ENCODE measurements around the gene ETNK2. TPM values are rescaled to one million over a fixed set of nuclear protein-coding genes. Genes with fewer than 3 reads are reported as not detected.

Gene ETNK2
- total RNA-seq, 2 donors from 2014 or later = 0.84 to 1.6 TPM

DNA sequence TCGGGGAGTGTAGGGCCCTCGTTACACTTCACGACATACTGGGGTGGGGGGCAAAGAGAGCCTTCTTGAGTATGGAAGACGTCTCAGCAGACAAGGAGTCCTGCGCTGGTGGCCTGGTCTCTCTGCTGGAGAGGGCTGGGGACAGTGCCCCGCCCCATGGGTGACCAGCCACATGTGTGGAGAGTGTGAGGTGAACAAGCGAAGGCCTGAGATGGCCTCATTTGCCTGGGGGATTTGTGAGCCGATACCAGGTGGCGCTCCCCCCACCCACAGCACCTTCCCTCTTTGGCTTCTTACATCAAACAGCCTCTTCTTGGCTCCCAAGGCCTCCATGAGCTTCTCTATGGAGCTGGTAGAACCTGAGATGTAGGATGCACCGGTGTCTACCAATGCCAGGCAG, 4.0 kb upstream of the ETNK2 start:
- DNase-seq (ENCODE audit: low spot score in 2 of 2) (no peak), ATAC-seq (no peak)
- Mint-ChIP-seq H3K9me3 (no peaks in the 10 kb centered on the region), H3K36me3 (no peaks in the 10 kb centered on the region), H3K27ac (peak overlapping the region in 1 of 2 donors; percentile 66)

DNA sequence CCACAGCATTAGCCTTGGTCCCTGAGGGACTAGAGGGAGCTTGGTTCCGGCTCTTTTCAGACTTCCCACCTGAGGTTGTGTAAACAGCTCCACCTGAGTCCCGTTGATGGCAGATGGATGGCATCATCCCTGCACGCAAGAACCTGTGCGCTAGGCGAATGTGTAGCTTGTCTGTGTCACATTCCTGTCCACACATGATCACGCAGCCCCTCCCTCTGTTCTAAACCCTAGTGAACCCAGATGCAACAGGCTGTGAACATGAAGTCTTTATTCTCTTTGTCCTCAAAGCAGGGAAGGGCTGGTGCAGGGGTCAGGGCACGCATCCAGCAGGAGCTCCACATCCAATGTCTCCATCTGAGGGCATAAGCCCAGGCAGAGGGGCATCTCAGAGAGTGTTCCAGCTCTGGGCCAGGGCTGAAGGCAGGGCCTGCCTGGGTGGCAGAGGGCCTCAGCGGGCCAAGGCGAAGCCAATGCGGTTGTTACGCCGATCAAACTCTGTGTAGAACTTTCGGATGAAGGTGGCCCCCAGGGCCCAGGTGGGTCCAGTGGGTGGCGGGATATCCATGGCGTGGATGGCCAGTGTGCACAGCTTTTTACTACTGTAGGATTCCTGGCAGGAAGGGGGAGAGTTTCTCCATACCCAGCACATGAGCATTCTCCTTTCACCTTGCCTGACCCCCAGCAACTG, 2.9 kb upstream of the ETNK2 start:
- no peak for ATAC-seq
- H3K27ac Mint-ChIP-seq = no peak overlapping the region
- H3K9me3 Mint-ChIP-seq = no peaks in the 10 kb centered on the region
- no peak for DNase-seq (ENCODE audit: low spot score in 2 of 2)
- H3K36me3 Mint-ChIP-seq = no peaks in the 10 kb centered on the region

DNA sequence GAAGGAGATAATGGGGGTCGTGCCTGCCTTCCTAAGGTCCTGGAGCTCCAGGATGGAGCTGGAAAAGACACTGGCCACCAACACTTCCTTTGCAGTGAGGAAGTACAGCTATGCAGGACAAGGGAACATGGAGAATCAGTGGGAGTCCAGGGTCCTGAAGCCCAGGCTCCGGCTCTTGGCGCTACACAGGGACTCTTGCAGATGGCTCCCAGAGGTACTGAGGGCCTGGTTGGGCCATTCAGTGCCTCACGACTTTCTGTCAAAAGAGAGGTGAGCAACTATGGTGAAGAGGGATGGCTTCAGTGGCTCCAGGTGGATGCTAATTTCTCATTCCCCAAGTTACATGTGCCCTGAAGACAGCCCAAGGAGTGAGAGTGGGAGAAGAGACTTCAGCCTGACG, 1.8 kb upstream of the ETNK2 start:
- no peaks in the 10 kb centered on the region for H3K9me3 Mint-ChIP-seq
- DNase-seq (ENCODE audit: low spot score in 2 of 2) = no peak
- ATAC-seq = no peak
- H3K36me3 Mint-ChIP-seq = no peaks in the 10 kb centered on the region
- no peak overlapping the region for H3K27ac Mint-ChIP-seq

DNA sequence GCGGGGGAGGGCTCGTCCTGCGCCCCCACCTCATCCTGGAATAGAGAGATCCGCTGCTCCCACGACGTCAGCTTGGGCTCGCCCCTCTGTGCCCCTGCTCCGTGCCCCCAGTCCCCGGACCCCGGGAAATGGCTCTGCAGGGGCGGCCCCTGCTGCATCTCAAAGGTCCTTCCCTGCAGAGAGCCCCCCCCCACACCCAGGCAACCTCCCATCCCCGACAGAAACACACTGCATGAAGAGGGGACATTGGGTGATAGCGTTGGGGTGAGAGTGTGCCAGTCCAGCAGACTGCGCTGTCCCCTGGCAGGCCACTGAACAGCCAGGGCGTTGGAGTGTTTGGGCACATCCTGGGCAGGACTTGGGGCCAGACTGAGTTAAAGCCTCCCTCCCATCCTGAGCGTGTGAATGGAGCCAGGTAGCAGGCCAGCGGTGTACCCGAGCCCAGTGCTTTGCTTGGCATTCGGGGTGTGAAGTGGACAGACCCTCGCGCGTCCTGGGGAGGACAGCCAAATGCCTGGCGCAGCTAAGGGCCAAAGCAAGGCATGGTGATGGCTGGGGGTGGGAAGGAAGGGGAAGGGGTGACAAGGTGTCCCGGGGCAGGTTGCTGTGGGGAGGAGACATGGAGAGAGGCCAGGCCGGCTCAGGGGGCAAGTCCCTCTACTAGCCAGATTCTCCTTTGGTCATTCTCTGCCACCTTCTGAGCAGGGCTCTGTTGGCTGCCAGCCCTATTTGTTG, 633 bp upstream of the ETNK2 start:
- Mint-ChIP-seq H3K36me3 (no peaks in the 10 kb centered on the region), H3K9me3 (no peaks in the 10 kb centered on the region), H3K27ac (no peak overlapping the region)
- peak in 1 of 2 donors; percentile 15 for ATAC-seq
- DNase-seq (ENCODE audit: low spot score in 2 of 2) = no peak

DNA sequence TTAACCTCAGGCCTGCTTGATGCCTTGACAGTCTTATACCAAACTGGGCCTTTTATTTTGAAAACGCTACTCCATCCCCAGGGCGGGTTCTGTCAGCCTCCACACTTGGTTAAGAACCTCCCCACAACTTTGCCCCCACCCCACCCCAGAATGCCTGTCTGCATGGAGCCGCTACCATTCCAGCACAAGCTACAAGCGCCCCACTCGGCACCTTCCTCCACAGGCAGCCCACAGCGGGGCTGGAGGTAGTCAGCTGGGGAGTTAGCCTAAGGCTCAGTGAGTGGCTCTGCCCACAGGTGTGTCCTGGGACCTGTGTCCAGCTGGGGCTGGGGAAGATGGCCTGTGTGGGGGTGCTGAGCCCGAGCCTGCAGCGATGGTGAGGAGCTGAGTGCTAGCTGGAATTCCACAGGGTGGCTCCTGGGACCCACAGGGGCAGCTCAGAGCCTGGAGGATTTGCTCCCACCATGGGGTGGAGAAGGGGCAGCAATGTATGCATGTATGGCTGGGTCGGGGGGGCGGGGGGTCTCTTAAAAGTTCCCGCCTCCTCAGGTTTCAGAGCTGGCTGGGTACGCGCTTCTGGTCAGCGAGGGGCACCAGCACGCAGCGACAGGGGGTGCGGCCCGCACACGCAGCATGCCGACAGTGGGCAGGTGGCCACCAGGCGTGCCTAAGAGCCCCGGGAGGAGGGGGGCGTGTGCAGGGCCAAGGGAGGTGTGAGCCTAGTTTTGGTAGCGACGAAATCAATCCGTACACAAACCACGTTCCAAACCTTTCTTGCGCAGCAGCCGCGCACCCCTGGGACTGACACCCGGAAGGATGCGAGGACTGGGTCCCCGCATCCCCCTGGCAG, 917 bp downstream of the ETNK2 start:
- H3K36me3 Mint-ChIP-seq = no peaks in the 10 kb centered on the region
- H3K27ac Mint-ChIP-seq = no peak overlapping the region
- peak; percentile 8 to 16 for ATAC-seq
- no peaks in the 10 kb centered on the region for H3K9me3 Mint-ChIP-seq
- DNase-seq (ENCODE audit: low spot score in 2 of 2) = no peak

DNA sequence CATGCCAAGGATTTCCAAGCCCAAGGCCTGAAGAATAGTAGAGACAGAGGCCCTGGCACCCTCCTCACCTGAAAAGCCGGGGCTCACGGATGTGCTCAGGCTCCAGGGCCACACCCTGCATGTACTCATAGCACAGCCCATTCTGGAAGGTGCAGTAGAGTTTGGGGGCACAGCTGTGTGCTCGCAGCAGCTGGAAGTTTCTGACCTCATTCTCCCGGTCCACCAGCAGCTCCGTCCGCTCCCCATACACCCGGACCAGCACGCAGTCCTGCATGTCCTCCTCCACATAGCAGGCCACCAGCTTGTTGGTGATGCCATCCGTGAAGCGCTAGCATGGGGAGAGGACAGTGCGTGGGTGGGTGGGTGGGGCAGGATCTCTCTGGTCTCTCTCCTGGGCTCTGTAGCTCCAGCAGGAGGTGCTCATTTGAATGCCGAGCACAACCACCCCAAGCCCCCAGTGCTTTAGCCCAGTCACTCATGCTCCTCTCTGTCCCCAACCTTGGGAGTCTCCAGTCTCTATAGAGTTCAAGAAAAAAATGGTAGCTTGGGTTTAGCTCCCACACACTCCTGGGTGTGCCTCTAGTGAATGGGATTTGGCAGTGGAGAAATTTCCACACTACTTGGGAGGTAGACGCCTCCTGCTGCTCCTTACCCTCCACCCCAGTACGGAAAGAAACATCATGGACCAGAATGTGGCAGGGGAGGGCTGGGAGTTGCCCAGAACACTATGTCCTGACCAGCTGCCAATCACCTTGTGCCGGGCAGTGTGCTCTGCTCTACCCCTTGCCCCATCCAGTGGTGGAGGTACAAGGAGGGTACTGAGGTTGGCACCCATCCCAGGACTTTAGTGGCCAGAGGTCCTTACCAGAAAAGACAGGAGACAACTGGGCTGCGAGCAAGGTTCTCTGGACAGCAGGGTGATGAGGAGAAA, 1.9 kb downstream of the ETNK2 start:
- ATAC-seq (no peak), DNase-seq (ENCODE audit: low spot score in 2 of 2) (no peak)
- Mint-ChIP-seq H3K9me3 (no peaks in the 10 kb centered on the region), H3K36me3 (no peaks in the 10 kb centered on the region), H3K27ac (no peak overlapping the region)

DNA sequence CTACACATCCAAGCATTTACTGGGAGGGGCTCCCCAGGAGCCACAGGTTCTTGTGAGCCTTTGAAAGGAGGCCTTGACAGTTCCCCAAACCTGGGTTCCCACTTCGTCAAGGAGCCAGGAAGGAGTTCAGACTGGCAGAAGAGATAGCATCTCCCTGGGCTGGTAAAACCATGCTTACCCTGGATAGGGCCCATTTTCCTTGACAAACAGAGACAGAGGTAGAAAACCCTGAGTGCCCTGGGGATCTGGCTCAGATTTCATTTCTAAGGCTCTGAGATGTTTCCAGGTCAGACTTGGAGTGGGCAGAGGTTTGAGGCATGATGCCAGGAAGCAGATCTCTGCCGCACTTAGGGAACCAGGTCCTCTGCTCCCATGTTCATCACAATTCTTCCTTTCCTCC, 2.7 kb downstream of the ETNK2 start:
- ATAC-seq = no peak
- H3K27ac Mint-ChIP-seq = no peak overlapping the region
- no peaks in the 10 kb centered on the region for H3K36me3 Mint-ChIP-seq
- no peak for DNase-seq (ENCODE audit: low spot score in 2 of 2)
- H3K9me3 Mint-ChIP-seq = no peaks in the 10 kb centered on the region

DNA sequence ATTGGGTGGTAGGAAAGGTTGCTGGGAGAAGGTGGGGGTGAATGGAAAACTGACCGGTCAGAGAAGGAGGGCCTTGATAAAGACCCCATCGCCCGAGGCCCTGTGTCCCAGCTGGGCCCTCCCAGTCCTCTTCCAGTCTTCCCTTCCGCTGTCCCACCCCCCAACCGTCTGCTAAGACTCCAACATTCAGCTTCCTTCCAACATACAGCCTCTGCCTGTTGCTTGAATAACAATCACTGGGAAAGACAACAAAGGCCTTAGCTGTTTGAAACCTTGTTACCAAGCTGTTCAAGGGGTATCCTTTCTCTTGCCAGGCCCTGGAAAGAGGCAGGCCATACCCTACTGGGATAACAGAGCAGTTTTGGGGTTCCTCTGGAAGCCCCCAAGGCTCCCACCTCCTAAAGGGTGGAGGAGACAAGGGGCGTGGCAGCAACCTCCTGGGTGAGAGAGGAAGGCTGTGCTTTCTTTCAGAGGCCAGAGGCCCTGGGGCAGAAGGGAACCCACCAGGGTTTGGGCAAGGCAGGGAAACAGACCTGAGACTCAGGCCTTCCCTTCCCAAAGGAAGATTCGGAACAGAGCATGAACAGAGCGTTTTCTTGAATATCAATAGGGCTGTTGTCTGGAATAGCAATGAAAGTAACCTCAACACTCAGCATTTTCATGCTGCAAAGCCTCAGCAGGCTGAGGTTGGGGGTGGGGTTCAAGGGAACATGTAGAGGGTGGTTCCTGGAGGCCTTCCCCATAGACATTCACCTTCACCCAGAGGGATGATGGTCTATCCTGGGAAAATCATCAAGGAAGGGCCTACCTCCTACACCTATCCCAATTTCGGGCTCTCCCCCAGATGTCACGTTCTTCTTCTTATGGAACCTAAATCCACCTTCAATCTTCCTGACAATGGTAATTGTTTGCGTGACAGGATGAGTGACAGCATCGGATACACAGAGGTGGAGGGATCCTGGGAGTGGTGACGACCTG, 4.1 kb downstream of the ETNK2 start:
- no peaks in the 10 kb centered on the region for H3K36me3 Mint-ChIP-seq
- no peaks in the 10 kb centered on the region for H3K9me3 Mint-ChIP-seq
- no peak for DNase-seq (ENCODE audit: low spot score in 2 of 2)
- peak overlapping the region in 1 of 2 donors; percentile 22 for H3K27ac Mint-ChIP-seq
- ATAC-seq = no peak

DNA sequence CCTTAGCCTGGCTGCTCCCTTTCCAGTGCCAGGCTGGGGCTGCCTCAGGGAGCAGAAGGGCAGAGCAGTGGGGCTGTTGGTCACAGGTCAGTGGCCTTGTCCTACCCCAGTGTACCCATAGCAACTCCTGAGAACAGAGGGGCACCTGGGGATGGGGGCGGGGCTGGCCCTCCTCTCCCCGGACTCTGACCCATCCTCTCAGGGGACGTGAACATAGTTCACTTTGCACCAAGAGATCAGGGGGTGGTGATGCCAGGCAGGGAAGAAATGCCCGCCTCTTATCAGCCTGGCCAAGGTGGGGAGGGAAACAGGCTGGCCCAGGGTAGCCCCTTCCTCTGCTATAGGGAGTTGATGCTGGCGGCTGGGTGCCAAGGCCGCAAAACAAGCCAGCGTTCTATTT, 4.9 kb downstream of the ETNK2 start:
- no peak for DNase-seq (ENCODE audit: low spot score in 2 of 2)
- no peak for ATAC-seq
- Mint-ChIP-seq H3K9me3 (no peaks in the 10 kb centered on the region), H3K27ac (peak overlapping the region in 1 of 2 donors; percentile 29), H3K36me3 (no peaks in the 10 kb centered on the region)

DNA sequence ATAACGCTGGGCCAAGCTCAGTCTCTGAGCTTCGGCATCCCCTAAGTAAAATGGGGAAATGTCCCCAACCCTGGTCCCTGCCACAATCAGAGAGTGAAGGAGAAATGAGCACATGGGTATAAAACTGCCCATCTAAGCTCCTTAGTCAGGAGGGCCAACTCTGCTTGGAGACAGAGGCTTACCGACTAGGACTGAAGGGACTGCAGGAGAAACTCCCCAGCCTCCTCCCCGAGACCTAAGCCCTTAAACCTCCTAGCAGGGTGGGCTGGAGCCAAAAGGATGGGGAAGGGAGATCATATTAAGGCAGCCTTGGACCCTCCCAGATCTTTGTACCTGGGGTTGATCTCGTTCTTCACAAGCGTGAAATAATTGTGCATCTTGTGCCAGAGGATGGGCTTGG, 5.5 kb downstream of the ETNK2 start:
- Mint-ChIP-seq H3K9me3 (no peaks in the 10 kb centered on the region), H3K36me3 (no peaks in the 10 kb centered on the region)
- ATAC-seq = no peak

DNA sequence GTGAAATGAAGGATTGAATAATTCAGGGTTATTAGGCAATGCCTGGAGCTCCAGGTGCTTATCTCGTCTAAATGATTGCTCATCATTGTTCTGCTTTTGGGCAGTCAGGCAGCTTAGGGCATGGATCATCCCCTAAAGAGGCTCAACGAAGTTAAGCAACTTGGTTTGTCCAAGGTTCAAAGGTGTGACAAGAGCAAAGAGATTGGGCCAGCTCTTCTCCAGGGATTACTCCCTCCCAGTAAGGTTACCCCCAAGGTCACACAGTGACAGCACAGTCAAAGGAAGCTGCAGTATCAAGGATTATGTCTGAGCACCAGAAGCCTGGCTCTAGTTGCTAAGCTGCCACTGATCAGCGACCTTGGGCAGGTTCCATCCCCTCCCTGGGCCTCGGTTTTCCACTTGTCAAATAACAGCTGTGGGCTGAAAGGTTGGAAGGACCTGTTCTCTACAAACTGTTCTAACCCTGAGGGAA, 6.8 kb downstream of the ETNK2 start:
- DNase-seq (ENCODE audit: low spot score in 2 of 2) = no peak
- no peaks in the 10 kb centered on the region for H3K9me3 Mint-ChIP-seq
- no peaks in the 10 kb centered on the region for H3K36me3 Mint-ChIP-seq
- H3K27ac Mint-ChIP-seq = no peak overlapping the region
- no peak for ATAC-seq

More for the DNA sequence above, 5.5 kb downstream of the ETNK2 start:
- H3K27ac Mint-ChIP-seq = peak overlapping the region in 1 of 2 donors; percentile 29
- DNase-seq (ENCODE audit: low spot score in 2 of 2) = no peak

DNA sequence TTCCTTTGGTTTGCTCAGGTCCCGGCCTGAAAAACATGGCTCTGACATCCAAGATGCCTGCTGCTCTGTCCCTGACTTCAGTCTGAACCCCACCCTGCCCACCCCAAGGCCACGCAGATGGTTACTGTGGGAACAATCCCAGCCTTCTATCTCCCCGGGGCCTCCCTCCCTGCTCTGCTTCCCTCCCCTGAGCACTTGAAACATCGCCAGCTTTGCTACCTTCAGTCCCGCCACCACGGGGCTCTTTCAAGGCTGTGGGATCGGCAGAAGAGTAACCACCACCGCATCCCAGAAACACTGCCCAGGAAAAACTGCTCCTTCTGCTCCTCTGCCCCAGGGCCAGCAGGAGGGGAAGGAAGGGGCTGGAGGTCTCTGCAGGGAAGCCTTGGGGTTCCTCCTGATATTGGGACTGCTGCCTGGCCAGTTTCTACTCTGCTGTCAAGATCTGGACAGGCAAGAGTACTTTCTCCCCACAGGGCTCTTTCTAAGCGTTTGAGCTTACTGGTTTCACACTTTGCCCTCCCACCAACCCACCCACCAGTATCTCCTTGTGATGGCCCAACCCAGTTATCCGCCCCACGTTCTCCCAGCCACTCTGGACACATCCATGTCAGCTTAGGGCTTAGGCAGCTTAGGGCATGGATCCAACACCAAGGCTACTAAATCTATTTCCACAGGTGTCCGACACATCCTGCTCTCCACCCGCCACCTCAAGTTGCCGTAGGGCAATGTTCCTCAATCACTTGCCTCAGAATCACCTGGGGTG, 8.4 kb downstream of the ETNK2 start:
- no peak for DNase-seq (ENCODE audit: low spot score in 2 of 2)
- Mint-ChIP-seq H3K9me3 (no peaks in the 10 kb centered on the region), H3K36me3 (no peaks in the 10 kb centered on the region), H3K27ac (no peak overlapping the region)
- ATAC-seq = no peak

DNA sequence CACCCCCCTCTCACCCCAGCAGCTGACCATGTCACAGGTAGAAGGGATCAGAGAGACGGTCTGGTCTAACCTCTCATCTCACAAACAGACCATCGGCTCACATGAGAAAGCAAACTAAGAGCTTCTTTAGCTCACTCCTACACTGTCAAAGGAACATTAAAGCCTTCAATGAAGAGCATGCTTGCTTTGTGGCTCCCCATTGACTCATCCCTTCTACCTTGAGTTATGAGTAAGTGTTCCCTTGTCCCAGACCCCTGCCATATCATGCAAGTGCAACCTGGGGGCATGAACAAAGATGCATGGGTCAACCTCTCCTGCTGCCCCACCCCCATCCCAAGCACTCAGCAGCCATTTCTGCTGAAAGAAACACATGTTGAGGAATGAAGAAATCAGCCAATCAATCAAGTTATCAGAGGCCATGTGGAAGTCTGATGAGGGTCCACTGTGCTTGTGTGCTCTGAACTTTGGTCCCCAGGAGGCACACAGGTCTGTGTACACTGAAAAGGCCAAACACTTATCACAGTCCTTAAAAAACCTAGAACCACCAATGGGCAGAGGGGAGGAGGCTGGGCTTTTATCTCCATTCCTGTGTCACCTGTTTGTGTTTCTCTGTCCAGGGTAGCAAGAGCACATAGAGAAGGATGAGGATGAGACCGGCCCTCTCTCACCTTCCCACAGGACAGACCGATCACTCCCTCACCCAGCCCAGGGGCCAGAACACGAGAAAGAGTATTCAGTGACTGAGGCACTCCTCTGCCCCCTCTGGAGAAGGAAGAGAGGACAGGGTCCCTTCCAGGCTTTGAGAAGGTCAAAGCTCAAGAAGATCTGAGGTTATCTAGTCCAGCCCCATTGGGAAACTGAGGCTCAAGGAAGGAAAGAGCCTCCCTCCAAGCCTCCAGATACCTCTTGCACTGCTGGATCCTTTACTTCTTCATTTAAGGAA, 9.5 kb downstream of the ETNK2 start:
- H3K36me3 Mint-ChIP-seq = no peaks in the 10 kb centered on the region
- no peak overlapping the region for H3K27ac Mint-ChIP-seq
- ATAC-seq (peak; percentile 52 to 76), DNase-seq (ENCODE audit: low spot score in 2 of 2) (no peak)
- no peaks in the 10 kb centered on the region for H3K9me3 Mint-ChIP-seq

DNA sequence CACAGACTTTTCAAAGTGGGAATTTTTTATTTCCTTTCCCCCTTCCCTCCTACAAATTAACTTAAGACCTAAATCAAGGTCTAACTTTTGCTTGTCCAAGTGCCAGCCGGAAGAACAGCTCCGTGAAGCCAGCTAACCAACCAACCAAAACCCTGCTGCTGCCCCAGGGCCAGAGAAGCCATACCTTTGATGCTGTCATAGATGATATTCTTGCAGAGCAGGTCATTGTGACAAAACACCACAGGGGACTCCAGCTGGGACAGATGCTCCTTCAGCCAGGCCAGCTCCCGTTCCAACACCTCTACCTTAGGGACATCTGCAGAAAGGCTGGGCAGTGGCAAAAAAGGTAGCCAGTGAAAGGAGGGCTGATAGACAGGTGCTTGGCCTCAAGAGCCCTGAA, 10.7 kb downstream of the ETNK2 start:
- no peaks in the 10 kb centered on the region for H3K9me3 Mint-ChIP-seq
- ATAC-seq (no peak), DNase-seq (ENCODE audit: low spot score in 2 of 2) (no peak)
- H3K27ac Mint-ChIP-seq = peak overlapping the region in 1 of 2 donors; percentile 27
- no peaks in the 10 kb centered on the region for H3K36me3 Mint-ChIP-seq
